Psoas muscle (tissue), 8 donors: ENCODE data around the gene YAF2. TPM values are rescaled to one million over a fixed set of nuclear protein-coding genes. Genes with fewer than 3 reads are reported as not detected.
"Not testable (repeated sequence)": the region's sequence is repeated elsewhere in the genome, so short reads cannot be mapped to it uniquely, and the experiment has no call there.

Source experiments
- ATAC-seq, 4 donors: fragments of 200-7000 bp; cut with Tn5 transposase; one replicate each; pipeline ENCODE4 v1.9.1; 2020; ENCODE audit warnings: moderate library complexity in 3 of 4, mild to moderate bottlenecking in 2 of 4
- DNase-seq, 2 donors: peaks; one replicate each; pipeline ENCODE4 v3.0.0-alpha.2; 2020
- H3K27ac ChIP-seq: fragments of 200-600 bp; one replicate; pipeline ENCODE4 v1.8.0; 2022
- H3K27me3 ChIP-seq, 3 donors: fragments of 200-600 bp in 1 of 3; one replicate each; pipeline versions ENCODE4 v1.6.1 to v1.8.0; 2013 to 2022; ENCODE audit warnings: low read length in 2 of 3, mild to moderate bottlenecking in 2 of 3, moderate library complexity in 1 of 3; ENCODE audit not compliant: insufficient read depth in 3 of 3
- H3K36me3 ChIP-seq, 2 donors: fragments of 200-600 bp in 1 of 2; one replicate each; pipeline versions ENCODE4 v1.6.1 to v1.8.0; 2013 to 2022; ENCODE audit warnings: low read depth in 1 of 2, mild to moderate bottlenecking in 1 of 2, moderate library complexity in 1 of 2; ENCODE audit not compliant: insufficient read depth in 1 of 2
- H3K4me1 ChIP-seq: fragments of 200-600 bp; one replicate; pipeline ENCODE4 v1.8.0; 2022
- H3K4me3 ChIP-seq: fragments of 200-600 bp; one replicate; pipeline ENCODE4 v1.8.0; 2022; ENCODE audit warnings: mild to moderate bottlenecking
- H3K9me3 ChIP-seq: fragments of 200-600 bp; one replicate; pipeline ENCODE4 v1.8.0; 2022
- CTCF ChIP-seq: fragments of 200-600 bp; IDR thresholded peaks from one replicate; pipeline ENCODE4 v1.8.0; 2022; ENCODE audit warnings: antibody characterized with exemption
- whole genome bisulfite sequencing, 3 donors: extraction: QIAGEN DNeasy Blood & Tissue Kit; methylation state at CpG; one replicate each; pipeline versions ENCODE4 v1.1.6 to v1.1.7; 2013; 5-methylcytosine and 5-hydroxymethylcytosine counted together
- intact Hi-C, 2 donors: fragments of 100-400 bp; cut with DNase I; formaldehyde crosslinking; loops; one replicate each; pipeline versions ENCODE4 v1.11.0 to v1.14.2; 2022
- polyA plus RNA-seq, 3 donors: library from polyadenylated mRNA; stranded (reverse); fragments of 200-250 nt; gene quantifications; one replicate each; pipeline ENCODE4 v1.2.3, GENCODE V29; 2013
- total RNA-seq, 4 donors: library from RNA; stranded (reverse); fragmentation: NEBNext Ultra II Directional in 2 of 4; extraction: Animal tissue kit (Norgen Biotek cat#: 25700) in 2 of 4; gene quantifications; one replicate each; pipeline versions ENCODE4 v1.2.1 to v1.2.4, GENCODE V29; 2021 to 2023
- donor health status: healthy with polysubstance abuse.
- donor health status: DM: no; HTN: no; CAD: no; lungs with moderate emphysema.
- donor health status: Bipolar disorder and iron deficiency.
- donor health status: healthy.
- donor health status: DM: yes; HTN: yes; CAD: no.
- donor health status: DM: no; HTN: no; CAD: no.
- donor health status: DM: no; HTN: no; CAD: no.
- donor health status: DM: yes; HTN: yes; CAD: no.

The YAF2 gene
- total and polyA plus RNA-seq, 7 donors = 12.2 to 99.2 (median 50.9) TPM

DNA sequence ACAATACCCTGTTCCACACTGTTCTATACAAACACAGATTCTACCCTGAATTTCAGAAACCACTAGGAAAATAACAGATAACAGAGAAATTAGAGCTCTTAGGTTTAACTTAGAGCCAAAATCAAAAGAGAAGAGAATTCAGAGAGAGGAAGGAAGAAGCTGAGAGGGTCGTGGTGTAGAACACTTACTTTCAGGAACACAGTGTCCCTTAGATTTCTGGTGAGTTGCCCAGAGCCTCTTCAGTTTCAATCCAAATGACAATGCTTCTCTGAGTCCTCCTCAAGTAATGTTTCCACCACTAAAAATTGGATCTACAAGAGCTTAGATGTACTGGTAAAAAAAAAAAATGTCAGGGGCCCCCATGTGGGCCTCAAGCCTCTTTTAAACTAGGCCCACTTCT is 2.6 kb downstream of the YAF2 start:
- WGBS, 3 donors = 0% methylated on average over 1 of the region's 1 CpG
- Histone ChIP-seq H3K27me3 (no peaks in the 10 kb centered on the region), H3K4me1 (peaks cover 53% of the 10 kb centered on the region), H3K27ac (peak overlapping the region; percentile 96), H3K4me3 (peak overlapping the region; percentile 77), H3K9me3 (no peaks in the 10 kb centered on the region), H3K36me3 (peaks cover 0 to 5% of the 10 kb centered on the region in 2 donors)
- no peak for TF ChIP-seq CTCF
- DNase-seq = no peak
- ATAC-seq = peak; percentile 43 to 75 (median 44)
- intact Hi-C loops = loop anchor here (5.0 kb wide), 2 partner anchors 93 to 1602 kb away; partner anchors contain the start of genes GXYLT1 (in 2 of the 2) and TMEM117 (in 1 of the 2)

GRCh38 chr12:42234970-42235369 is 3.1 kb downstream of the YAF2 start:
- Histone ChIP-seq H3K4me3 (peak overlapping the region; percentile 77), H3K27ac (peak overlapping the region; percentile 96), H3K36me3 (peaks cover 0 to 5% of the 10 kb centered on the region in 2 donors), H3K27me3 (no peaks in the 10 kb centered on the region), H3K9me3 (no peaks in the 10 kb centered on the region), H3K4me1 (peaks cover 53% of the 10 kb centered on the region)
- TF ChIP-seq CTCF = no peak
- ATAC-seq (peak in 1 of 4 donors; percentile 56), DNase-seq (no peak)
- intact Hi-C loops = loop anchor here (5.0 kb wide), 3 partner anchors 38 to 1602 kb away; partner anchors contain the start of genes GXYLT1 (in 2 of the 2) and TMEM117 (in 1 of the 2)
- 27 to 58% (median 34%) methylated on average over 2 of the region's 2 CpGs for WGBS, 3 donors

DNA sequence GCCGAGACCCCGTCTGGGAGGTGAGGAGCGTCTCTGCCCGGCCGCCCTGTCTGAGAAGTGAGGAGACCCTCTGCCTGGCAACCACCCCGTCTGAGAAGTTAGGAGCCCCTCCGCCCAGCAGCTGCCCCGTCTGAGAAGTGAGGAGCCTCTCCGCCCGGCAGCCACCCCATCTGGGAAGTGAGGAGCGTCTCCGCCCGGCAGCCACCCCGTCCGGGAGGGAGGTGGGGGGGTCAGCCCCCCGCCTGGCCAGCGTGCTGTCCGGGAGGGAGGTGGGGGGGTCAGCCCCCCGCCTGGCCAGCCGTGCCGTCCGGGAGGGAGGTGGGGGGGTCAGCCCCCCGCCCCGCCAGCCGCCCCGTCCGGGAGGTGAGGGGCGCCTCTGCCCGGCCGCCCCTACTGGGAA is 10.5 kb downstream of the YAF2 start:
- intact Hi-C loops, H3K36me3 ChIP-seq, H3K4me3 ChIP-seq, H3K9me3 ChIP-seq, DNase-seq, H3K27ac ChIP-seq, H3K27me3 ChIP-seq, ATAC-seq: not testable (repeated sequence)
- peaks cover 22% of the 10 kb centered on the region for H3K4me1 ChIP-seq
- 94 to 100% (median 100%) methylated on average over 4 to 27 of the region's 30 CpGs for WGBS, 3 donors

- H3K36me3 ChIP-seq, ATAC-seq, DNase-seq, H3K9me3 ChIP-seq, H3K27ac ChIP-seq, H3K27me3 ChIP-seq, H3K4me3 ChIP-seq, intact Hi-C loops: not testable (repeated sequence)
- H3K4me1 ChIP-seq = peaks cover 14% of the 10 kb centered on the region
- 95 to 100% (median 96%) methylated on average over 5 of the region's 5 CpGs for WGBS, 3 donors
These were observed 13.5 kb downstream of the YAF2 start for GRCh38 chr12:42224501-42224900.

DNA sequence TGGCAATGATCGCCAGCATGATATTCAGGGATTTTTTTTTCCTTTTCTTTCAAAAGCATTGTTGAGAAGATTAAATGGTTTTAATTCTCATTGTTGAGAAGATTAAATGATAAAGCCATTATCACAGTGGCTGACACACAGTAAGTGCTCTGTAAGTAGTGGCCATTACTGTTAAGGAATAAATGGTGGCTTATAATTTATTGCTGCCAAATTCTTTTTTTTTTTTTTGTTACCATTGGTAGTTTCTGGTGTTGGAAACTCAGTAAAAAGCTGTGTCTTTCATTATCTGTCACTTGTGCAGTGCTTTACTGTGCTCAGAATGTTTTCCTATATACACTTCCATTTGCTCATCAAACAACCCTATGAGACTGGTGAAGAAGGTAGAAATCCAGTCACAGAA is 15.3 kb downstream of the YAF2 start:
- intact Hi-C loops = no loop called here
- H3K4me1 ChIP-seq = peaks cover 21% of the 10 kb centered on the region

More for the DNA sequence above, 15.3 kb downstream of the YAF2 start:
- no peak overlapping the region for H3K27ac ChIP-seq
- H3K9me3 ChIP-seq = no peaks in the 10 kb centered on the region
- H3K4me3 ChIP-seq = no peak overlapping the region
- H3K27me3 ChIP-seq = no peaks in the 10 kb centered on the region
- TF ChIP-seq CTCF = no peak
- WGBS, 3 donors = 98 to 100% (median 99%) methylated on average over 1 of the region's 1 CpG
- ATAC-seq = no peak
- no peak for DNase-seq
- H3K36me3 ChIP-seq = no peaks in the 10 kb centered on the region
